HG03039 (cell line): ENCODE data around the gene TBC1D22A.

Experiments
- ATAC-seq: cut with Tn5 transposase; IDR thresholded peaks from one replicate; pipeline ENCODE4 v1.9.1; 2021; ENCODE audit warnings: mild to moderate bottlenecking, moderate library complexity; ENCODE audit not compliant: unreplicated experiment

The TBC1D22A gene

GRCh38 chr22:47051441-47052071 is 289.1 kb downstream of the TBC1D22A start:
- ATAC-seq: no peak

- ATAC-seq: no peak
Measured at GRCh38 chr22:47052236-47053012, 290.0 kb downstream of the TBC1D22A start.

GRCh38 chr22:47053013-47053725 is 290.7 kb downstream of the TBC1D22A start:
- no peak for ATAC-seq

GRCh38 chr22:47053726-47054141 is 291.3 kb downstream of the TBC1D22A start:
- ATAC-seq: no peak

GRCh38 chr22:47054231-47055072 is 292.0 kb downstream of the TBC1D22A start:
- ATAC-seq: no peak

GRCh38 chr22:47055073-47055355 is 292.6 kb downstream of the TBC1D22A start:
- no peak for ATAC-seq

- no peak for ATAC-seq
Measured at GRCh38 chr22:47055461-47055860, 293.0 kb downstream of the TBC1D22A start.

GRCh38 chr22:47055921-47056320 is 293.5 kb downstream of the TBC1D22A start:
- no peak for ATAC-seq

GRCh38 chr22:47056361-47056760 is 293.9 kb downstream of the TBC1D22A start:
- no peak for ATAC-seq

GRCh38 chr22:47056776-47057470 is 294.5 kb downstream of the TBC1D22A start:
- no peak for ATAC-seq

- ATAC-seq: no peak
Measured at GRCh38 chr22:47057916-47058585, 295.6 kb downstream of the TBC1D22A start.

- no peak for ATAC-seq
Measured at GRCh38 chr22:47059076-47059475, 296.6 kb downstream of the TBC1D22A start.

- ATAC-seq: no peak
Measured at GRCh38 chr22:47059701-47060161, 297.3 kb downstream of the TBC1D22A start.

GRCh38 chr22:47060718-47061117 is 298.3 kb downstream of the TBC1D22A start:
- no peak for ATAC-seq

- ATAC-seq: no peak
Measured at GRCh38 chr22:47061226-47061625, 298.8 kb downstream of the TBC1D22A start.

- ATAC-seq: no peak
Measured at GRCh38 chr22:47062126-47062525, 299.7 kb downstream of the TBC1D22A start.

GRCh38 chr22:47063071-47063509 is 300.6 kb downstream of the TBC1D22A start:
- ATAC-seq: no peak

GRCh38 chr22:47063606-47064005 is 301.2 kb downstream of the TBC1D22A start:
- no peak for ATAC-seq

- ATAC-seq: no peak
Measured at GRCh38 chr22:47064016-47064415, 301.6 kb downstream of the TBC1D22A start.

- ATAC-seq: no peak
Measured at GRCh38 chr22:47064416-47064815, 302.0 kb downstream of the TBC1D22A start.
